Measurements from ENCODE around the gene PHLDB3.

The PHLDB3 gene

DNA sequence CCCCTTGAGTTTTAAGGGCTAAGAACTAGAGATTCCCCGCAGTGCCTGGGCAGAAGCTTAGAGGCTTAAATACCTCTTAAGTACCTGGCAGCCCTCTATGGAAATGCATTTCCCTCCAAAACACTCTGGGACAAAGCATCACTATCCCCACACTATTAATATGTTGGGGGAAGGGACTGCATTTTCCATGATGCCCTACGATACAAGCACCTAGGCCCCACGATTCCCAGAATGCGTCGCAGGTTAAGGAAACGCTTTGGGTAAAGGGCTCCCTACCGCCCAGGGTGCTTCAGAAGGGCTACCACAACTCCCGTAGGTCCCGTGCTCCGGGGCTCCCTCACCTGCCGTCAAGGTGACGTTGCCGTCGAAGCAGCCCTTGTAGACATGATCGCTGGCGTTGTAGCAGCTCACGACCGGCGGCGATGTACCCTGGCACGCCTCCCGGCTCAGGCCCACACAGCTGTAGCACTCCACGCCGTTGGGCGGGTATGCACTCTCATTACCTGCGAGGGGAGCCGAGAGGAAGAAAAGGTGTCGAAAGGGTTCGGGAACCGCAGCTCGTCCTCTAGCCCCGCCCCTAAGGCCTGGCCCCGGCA, 41.7 kb downstream of the PHLDB3 start:
- H3K9me3 ChIP-seq (ENCODE audit: insufficient read depth, low read length) = no peaks in the 10 kb centered on the region
- H3F3A ChIP-seq (ENCODE audit: insufficient read depth) = no peaks in the 10 kb centered on the region
- TF ChIP-seq, protein P1, sequence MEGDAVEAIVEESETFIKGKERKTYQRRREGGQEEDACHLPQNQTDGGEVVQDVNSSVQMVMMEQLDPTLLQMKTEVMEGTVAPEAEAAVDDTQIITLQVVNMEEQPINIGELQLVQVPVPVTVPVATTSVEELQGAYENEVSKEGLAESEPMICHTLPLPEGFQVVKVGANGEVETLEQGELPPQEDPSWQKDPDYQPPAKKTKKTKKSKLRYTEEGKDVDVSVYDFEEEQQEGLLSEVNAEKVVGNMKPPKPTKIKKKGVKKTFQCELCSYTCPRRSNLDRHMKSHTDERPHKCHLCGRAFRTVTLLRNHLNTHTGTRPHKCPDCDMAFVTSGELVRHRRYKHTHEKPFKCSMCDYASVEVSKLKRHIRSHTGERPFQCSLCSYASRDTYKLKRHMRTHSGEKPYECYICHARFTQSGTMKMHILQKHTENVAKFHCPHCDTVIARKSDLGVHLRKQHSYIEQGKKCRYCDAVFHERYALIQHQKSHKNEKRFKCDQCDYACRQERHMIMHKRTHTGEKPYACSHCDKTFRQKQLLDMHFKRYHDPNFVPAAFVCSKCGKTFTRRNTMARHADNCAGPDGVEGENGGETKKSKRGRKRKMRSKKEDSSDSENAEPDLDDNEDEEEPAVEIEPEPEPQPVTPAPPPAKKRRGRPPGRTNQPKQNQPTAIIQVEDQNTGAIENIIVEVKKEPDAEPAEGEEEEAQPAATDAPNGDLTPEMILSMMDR (IDR thresholded peaks at IDR 0.05; ENCODE audit: insufficient read depth, low read length, poor library complexity, severe bottlenecking) = no peak
- no peak for TF ChIP-seq EZH2phosphoT487 (conservative IDR thresholded peaks at IDR 0.05; ENCODE audit: low read length)
- no peaks in the 10 kb centered on the region for H4K20me1 ChIP-seq (ENCODE audit: low read depth, low read length)
- no peak overlapping the region for H3K27ac ChIP-seq (ENCODE audit: low read depth, low read length)
- H3K9me2 ChIP-seq (replicated peaks; ENCODE audit: insufficient read depth, low read length) = no peaks in the 10 kb centered on the region
- no peak overlapping the region for H3K4me2 ChIP-seq (ENCODE audit: low read depth, low read length, poor library complexity, severe bottlenecking)
- H3K36me3 ChIP-seq (ENCODE audit: low read length) = no peaks in the 10 kb centered on the region
- no peaks in the 10 kb centered on the region for H3K79me2 ChIP-seq (ENCODE audit: insufficient read depth, low read length)
- no peaks in the 10 kb centered on the region for H3K27me3 ChIP-seq (ENCODE audit: low read length)
- no peak overlapping the region for H3K4me3 ChIP-seq (ENCODE audit: insufficient read depth, low read length, poor library complexity, severe bottlenecking)
- H3K9ac ChIP-seq (ENCODE audit: low read length) = no peak overlapping the region
- H2AFZ ChIP-seq (ENCODE audit: low read depth, low read length, severe bottlenecking) = no peak overlapping the region

DNA sequence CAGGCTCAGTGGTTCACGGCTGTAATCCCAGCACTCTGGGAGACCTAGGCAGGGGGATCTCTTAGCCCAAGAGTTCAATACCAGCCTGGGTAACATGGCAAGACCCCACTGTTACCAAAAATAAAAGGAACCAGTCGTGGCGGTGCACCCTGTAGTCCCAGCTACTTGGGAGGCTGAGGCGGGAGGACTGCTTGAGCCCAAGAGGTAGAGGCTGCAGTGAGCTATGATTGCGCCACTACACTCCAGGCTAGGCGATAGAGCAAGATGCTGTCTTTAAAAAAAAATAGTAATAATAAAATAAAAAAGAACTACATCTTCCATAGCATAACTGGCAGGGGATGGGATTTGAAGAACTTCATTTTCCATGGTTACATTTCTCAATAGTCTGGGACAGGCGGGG, 42.2 kb downstream of the PHLDB3 start:
- H3K27me3 ChIP-seq (ENCODE audit: low read length) = no peaks in the 10 kb centered on the region
- no peak overlapping the region for H3K9ac ChIP-seq (ENCODE audit: low read length)
- H4K20me1 ChIP-seq (ENCODE audit: low read depth, low read length) = no peaks in the 10 kb centered on the region
- no peak for TF ChIP-seq EZH2phosphoT487 (conservative IDR thresholded peaks at IDR 0.05; ENCODE audit: low read length)
- TF ChIP-seq, protein P1 (IDR thresholded peaks at IDR 0.05; ENCODE audit: insufficient read depth, low read length, poor library complexity, severe bottlenecking) = no peak
- H3K9me2 ChIP-seq (replicated peaks; ENCODE audit: insufficient read depth, low read length) = no peaks in the 10 kb centered on the region
- H3K27ac ChIP-seq (ENCODE audit: low read depth, low read length) = no peak overlapping the region
- H3K4me3 ChIP-seq (ENCODE audit: insufficient read depth, low read length, poor library complexity, severe bottlenecking) = no peak overlapping the region
- H3K9me3 ChIP-seq (ENCODE audit: insufficient read depth, low read length) = no peaks in the 10 kb centered on the region
- no peak overlapping the region for H2AFZ ChIP-seq (ENCODE audit: low read depth, low read length, severe bottlenecking)
- no peaks in the 10 kb centered on the region for H3K36me3 ChIP-seq (ENCODE audit: low read length)
- H3K79me2 ChIP-seq (ENCODE audit: insufficient read depth, low read length) = no peaks in the 10 kb centered on the region
- no peak overlapping the region for H3K4me2 ChIP-seq (ENCODE audit: low read depth, low read length, poor library complexity, severe bottlenecking)
- H3F3A ChIP-seq (ENCODE audit: insufficient read depth) = no peaks in the 10 kb centered on the region

DNA sequence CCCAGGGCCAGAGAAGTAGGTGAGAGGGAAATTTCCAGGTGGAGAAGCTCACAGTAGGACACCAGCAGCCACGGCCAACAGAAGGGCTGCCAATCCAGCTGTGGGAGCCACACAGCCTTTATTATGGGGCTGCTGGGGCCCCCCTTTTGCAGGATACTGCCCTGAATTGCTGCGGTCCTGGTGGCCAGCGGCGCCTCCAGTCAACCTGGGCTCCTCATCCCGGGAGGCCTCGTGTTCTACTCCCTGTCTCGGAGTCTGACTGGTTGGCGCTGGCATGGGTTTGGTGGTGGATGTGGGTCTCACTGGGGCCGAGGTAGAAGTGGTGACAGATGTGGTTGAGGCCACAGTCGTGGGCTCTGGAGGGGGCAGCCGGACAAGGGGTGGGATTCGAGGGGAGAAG, 43.2 kb downstream of the PHLDB3 start:
- H3K36me3 ChIP-seq (ENCODE audit: low read length) = no peaks in the 10 kb centered on the region
- H3K9me3 ChIP-seq (ENCODE audit: insufficient read depth, low read length) = no peaks in the 10 kb centered on the region
- H3K4me3 ChIP-seq (ENCODE audit: insufficient read depth, low read length, poor library complexity, severe bottlenecking) = no peak overlapping the region
- H2AFZ ChIP-seq (ENCODE audit: low read depth, low read length, severe bottlenecking) = no peak overlapping the region
- no peaks in the 10 kb centered on the region for H3K27me3 ChIP-seq (ENCODE audit: low read length)
- no peak overlapping the region for H3K9ac ChIP-seq (ENCODE audit: low read length)
- no peak overlapping the region for H3K4me2 ChIP-seq (ENCODE audit: low read depth, low read length, poor library complexity, severe bottlenecking)
- H3K9me2 ChIP-seq (replicated peaks; ENCODE audit: insufficient read depth, low read length) = no peaks in the 10 kb centered on the region
- no peaks in the 10 kb centered on the region for H4K20me1 ChIP-seq (ENCODE audit: low read depth, low read length)
- no peaks in the 10 kb centered on the region for H3K79me2 ChIP-seq (ENCODE audit: insufficient read depth, low read length)
- H3F3A ChIP-seq (ENCODE audit: insufficient read depth) = no peaks in the 10 kb centered on the region
- H3K27ac ChIP-seq (ENCODE audit: low read depth, low read length) = no peak overlapping the region
- TF ChIP-seq, protein P1 (IDR thresholded peaks at IDR 0.05; ENCODE audit: insufficient read depth, low read length, poor library complexity, severe bottlenecking) = no peak
- no peak for TF ChIP-seq EZH2phosphoT487 (conservative IDR thresholded peaks at IDR 0.05; ENCODE audit: low read length)
